Measurements from ENCODE around the gene TSHZ2. TPM values are rescaled to one million over a fixed set of nuclear protein-coding genes. Genes with fewer than 3 reads are reported as not detected.
"Not testable (repeated sequence)": the region's sequence is repeated elsewhere in the genome, so short reads cannot be mapped to it uniquely, and the experiment has no call there.

The TSHZ2 gene
- total and polyA plus RNA-seq, 7 donors, result 1.2 to 32.7 (median 14.0) TPM

- Histone ChIP-seq H3K36me3 (no peaks in the 10 kb centered on the region), H3K9me3 (no peaks in the 10 kb centered on the region), H3K27ac (no peak overlapping the region), H3K4me1 (no peaks in the 10 kb centered on the region), H3K27me3 (no peaks in the 10 kb centered on the region), H3K4me3 (no peak overlapping the region)
- WGBS, 2 donors, result 92 to 94% methylated on average over 1 of the region's 1 CpG
- no peak for TF ChIP-seq EP300 (IDR thresholded peaks at IDR 0.05)
- no peak for TF ChIP-seq POLR2A (IDR thresholded peaks at IDR 0.05)
- TF ChIP-seq POLR2AphosphoS5 (IDR thresholded peaks at IDR 0.05), result no peak
- no peak for TF ChIP-seq CTCF (IDR thresholded peaks at IDR 0.05)
- no peak for DNase-seq
- intact Hi-C loops (cut with DNase I), result no loop called here
Measured at GRCh38 chr20:53533500-53533899, 561.3 kb downstream of the TSHZ2 start.

GRCh38 chr20:53534037-53534436, 561.9 kb downstream of the TSHZ2 start:
- TF ChIP-seq POLR2AphosphoS5 (IDR thresholded peaks at IDR 0.05), result no peak
- no peak for TF ChIP-seq POLR2A (IDR thresholded peaks at IDR 0.05)
- intact Hi-C loops (cut with DNase I), result no loop called here
- Histone ChIP-seq H3K4me1 (no peaks in the 10 kb centered on the region), H3K27ac (no peak overlapping the region), H3K36me3 (no peaks in the 10 kb centered on the region), H3K27me3 (no peaks in the 10 kb centered on the region), H3K9me3 (no peaks in the 10 kb centered on the region), H3K4me3 (no peak overlapping the region)
- WGBS, 2 donors, result 84 to 86% methylated on average over 7 of the region's 7 CpGs
- DNase-seq, result no peak

- no peak overlapping the region for H3K4me3 ChIP-seq
- TF ChIP-seq POLR2A (IDR thresholded peaks at IDR 0.05) (no peak), EP300 (IDR thresholded peaks at IDR 0.05) (no peak), POLR2AphosphoS5 (IDR thresholded peaks at IDR 0.05) (no peak), CTCF (IDR thresholded peaks at IDR 0.05) (no peak)
- DNase-seq, result no peak
- no peaks in the 10 kb centered on the region for H3K4me1 ChIP-seq
- no peak overlapping the region for H3K27ac ChIP-seq
- WGBS, 2 donors, result 86 to 89% methylated on average over 4 of the region's 4 CpGs
- intact Hi-C loops (cut with DNase I), result no loop called here
- H3K9me3 ChIP-seq, result no peaks in the 10 kb centered on the region
- H3K36me3 ChIP-seq, result no peaks in the 10 kb centered on the region
- no peaks in the 10 kb centered on the region for H3K27me3 ChIP-seq
Measured at GRCh38 chr20:53535878-53536277, 563.7 kb downstream of the TSHZ2 start.

GRCh38 chr20:53536382-53536781, 564.2 kb downstream of the TSHZ2 start:
- intact Hi-C loops (cut with DNase I); H3K27me3 ChIP-seq; H3K4me3 ChIP-seq; H3K27ac ChIP-seq; DNase-seq; H3K4me1 ChIP-seq; H3K9me3 ChIP-seq; H3K36me3 ChIP-seq: not testable (repeated sequence)
- WGBS, 2 donors, result 86 to 91% methylated on average over 3 of the region's 3 CpGs

- no peaks in the 10 kb centered on the region for H3K27me3 ChIP-seq
- no peak for DNase-seq
- no peaks in the 10 kb centered on the region for H3K9me3 ChIP-seq
- intact Hi-C loops (cut with DNase I), result no loop called here
- TF ChIP-seq POLR2A (IDR thresholded peaks at IDR 0.05) (no peak), POLR2AphosphoS5 (IDR thresholded peaks at IDR 0.05) (no peak), CTCF (IDR thresholded peaks at IDR 0.05) (no peak), EP300 (IDR thresholded peaks at IDR 0.05) (no peak)
- 65 to 73% methylated on average over 4 of the region's 4 CpGs for WGBS, 2 donors
- H3K36me3 ChIP-seq, result no peaks in the 10 kb centered on the region
- no peak overlapping the region for H3K27ac ChIP-seq
- no peaks in the 10 kb centered on the region for H3K4me1 ChIP-seq
- H3K4me3 ChIP-seq, result no peak overlapping the region
Measured at GRCh38 chr20:53539516-53539915, 567.4 kb downstream of the TSHZ2 start.

Small RNA genes lying within 50 kb of the gene (small RNA-seq; reads per million reads assigned to genes)
- 0 reads per million in 3 donors for gene RF00019
